GM18907 (cell line): ENCODE data around the gene KRT14.
"Not testable (repeated sequence)": the region's sequence is repeated elsewhere in the genome, so short reads cannot be mapped to it uniquely, and the experiment has no call there.

Experiments used
- ATAC-seq: cut with Tn5 transposase; IDR thresholded peaks from one replicate; pipeline ENCODE4 v1.9.1; 2021; ENCODE audit warnings: mild to moderate bottlenecking, moderate library complexity; ENCODE audit not compliant: unreplicated experiment

The KRT14 gene

GRCh38 chr17:41623184-41623861, 36.6 kb upstream of the KRT14 start:
- not testable (repeated sequence) for ATAC-seq

- ATAC-seq = not testable (repeated sequence)
Observed at GRCh38 chr17:41622340-41623183, 35.9 kb upstream of the KRT14 start.

GRCh38 chr17:41621916-41622315, 35.2 kb upstream of the KRT14 start:
- no peak for ATAC-seq

GRCh38 chr17:41621435-41621817, 34.7 kb upstream of the KRT14 start:
- not testable (repeated sequence) for ATAC-seq

GRCh38 chr17:41620583-41621434, 34.1 kb upstream of the KRT14 start:
- ATAC-seq = no peak

GRCh38 chr17:41619927-41620582, 33.4 kb upstream of the KRT14 start:
- not testable (repeated sequence) for ATAC-seq

- no peak for ATAC-seq
Observed at GRCh38 chr17:41619036-41619926, 32.6 kb upstream of the KRT14 start.

GRCh38 chr17:41618341-41619035, 31.8 kb upstream of the KRT14 start:
- no peak for ATAC-seq

- ATAC-seq = no peak
Observed at GRCh38 chr17:41617698-41618097, 31.0 kb upstream of the KRT14 start.

- no peak for ATAC-seq
Observed at GRCh38 chr17:41617136-41617535, 30.4 kb upstream of the KRT14 start.

GRCh38 chr17:41616486-41616885, 29.8 kb upstream of the KRT14 start:
- ATAC-seq = not testable (repeated sequence)

- ATAC-seq = no peak
Observed at GRCh38 chr17:41615454-41615853, 28.8 kb upstream of the KRT14 start.

GRCh38 chr17:41614767-41615166, 28.1 kb upstream of the KRT14 start:
- not testable (repeated sequence) for ATAC-seq

GRCh38 chr17:41614098-41614497, 27.4 kb upstream of the KRT14 start:
- no peak for ATAC-seq

- ATAC-seq = no peak
Observed at GRCh38 chr17:41613277-41614082, 26.8 kb upstream of the KRT14 start.

- ATAC-seq = not testable (repeated sequence)
Observed at GRCh38 chr17:41612376-41613160, 25.9 kb upstream of the KRT14 start, which contains the start of gene KRT16. Gene KRT16 (minus strand): TSS chr17:41612767. CDS start chr17:41612688, 79 bp downstream.

- ATAC-seq = no peak
Observed at GRCh38 chr17:41610965-41611640, 24.4 kb upstream of the KRT14 start.
